ENCODE results near the gene EFL1. TPM values are rescaled to one million over a fixed set of nuclear protein-coding genes. Genes with fewer than 3 reads are reported as not detected.

The EFL1 gene
- polyA plus RNA-seq, 3 donors: 19.3 to 22.4 (median 22.0) TPM

- no peak for DNase-seq (ENCODE audit: extremely low read depth in 1 of 11, low read depth in 9 of 11, low spot score in 4 of 11)
Measured at GRCh38 chr15:82108489-82109078, 153.9 kb downstream of the EFL1 start.

- DNase-seq (ENCODE audit: extremely low read depth in 1 of 11, low read depth in 9 of 11, low spot score in 4 of 11): no peak
Measured at GRCh38 chr15:82106679-82107078, 155.9 kb downstream of the EFL1 start.

- peak in 1 of 11 donors; percentile 34 for DNase-seq (ENCODE audit: extremely low read depth in 1 of 11, low read depth in 9 of 11, low spot score in 4 of 11)
Measured at GRCh38 chr15:82105451-82106215, 156.9 kb downstream of the EFL1 start.

- DNase-seq (ENCODE audit: extremely low read depth in 1 of 11, low read depth in 9 of 11, low spot score in 4 of 11): no peak
Measured at GRCh38 chr15:82103468-82103867, 159.1 kb downstream of the EFL1 start.

GRCh38 chr15:82100111-82100929, 162.2 kb downstream of the EFL1 start:
- DNase-seq (ENCODE audit: extremely low read depth in 1 of 11, low read depth in 9 of 11, low spot score in 4 of 11): peak in 5 of 11 donors; percentile 29 to 55 (median 33)

- DNase-seq (ENCODE audit: extremely low read depth in 1 of 11, low read depth in 9 of 11, low spot score in 4 of 11): no peak
Measured at GRCh38 chr15:82098674-82099073, 163.9 kb downstream of the EFL1 start.

GRCh38 chr15:82095803-82096202, 166.7 kb downstream of the EFL1 start:
- no peak for DNase-seq (ENCODE audit: extremely low read depth in 1 of 11, low read depth in 9 of 11, low spot score in 4 of 11)

GRCh38 chr15:82093774-82094211, 168.7 kb downstream of the EFL1 start:
- no peak for DNase-seq (ENCODE audit: extremely low read depth in 1 of 11, low read depth in 9 of 11, low spot score in 4 of 11)

- DNase-seq (ENCODE audit: extremely low read depth in 1 of 11, low read depth in 9 of 11, low spot score in 4 of 11): no peak
Measured at GRCh38 chr15:82093325-82093724, 169.2 kb downstream of the EFL1 start.

- DNase-seq (ENCODE audit: extremely low read depth in 1 of 11, low read depth in 9 of 11, low spot score in 4 of 11): no peak
Measured at GRCh38 chr15:82091636-82092140, 170.8 kb downstream of the EFL1 start.

GRCh38 chr15:82086243-82086995, 176.1 kb downstream of the EFL1 start:
- no peak for DNase-seq (ENCODE audit: extremely low read depth in 1 of 11, low read depth in 9 of 11, low spot score in 4 of 11)

- DNase-seq (ENCODE audit: extremely low read depth in 1 of 11, low read depth in 9 of 11, low spot score in 4 of 11): no peak
Measured at GRCh38 chr15:82081914-82082762, 180.4 kb downstream of the EFL1 start.

GRCh38 chr15:82080774-82081173, 181.8 kb downstream of the EFL1 start:
- DNase-seq (ENCODE audit: extremely low read depth in 1 of 11, low read depth in 9 of 11, low spot score in 4 of 11): no peak

Other genes with a start within 250 kb of the EFL1 start
- 10 to 100 TPM; 13.1 to 18.1 (median 17.1) TPM for gene MEX3B, start 216.7 kb downstream of the EFL1 start, polyA plus RNA-seq (ENCODE audit: insufficient read length in 3 of 3)
- 1 to 10 TPM; 3.4 to 9.3 (median 6.2) TPM for gene SAXO2, start 84 bp upstream of the EFL1 start, polyA plus RNA-seq (ENCODE audit: insufficient read length in 3 of 3)
- 10 to 100 TPM in 1 of 3 donors, 1 to 10 TPM in 1, under 1 TPM in 1; 0.95 to 18.3 (median 6.4) TPM for gene GOLGA6L10, start 86.7 kb upstream of the EFL1 start, polyA plus RNA-seq (ENCODE audit: insufficient read length in 3 of 3)
- gene GOLGA6L9, start 167.1 kb upstream of the EFL1 start, polyA plus RNA-seq (ENCODE audit: insufficient read length in 3 of 3): 10 to 100 TPM in 2 of 3 donors, 1 to 10 TPM in 1; 8.5 to 23.3 (median 11.3) TPM

Measured in renal cortex interstitium (tissue), 11 donors.